GM19240 (cell line): Measurements from ENCODE around the gene HLA-A.

Source experiments
- DNase-seq: peaks from one replicate; pipeline ENCODE4 v3.0.0; 2011; ENCODE audit warnings: low spot score; ENCODE audit not compliant: insufficient read length

Gene HLA-A

DNA sequence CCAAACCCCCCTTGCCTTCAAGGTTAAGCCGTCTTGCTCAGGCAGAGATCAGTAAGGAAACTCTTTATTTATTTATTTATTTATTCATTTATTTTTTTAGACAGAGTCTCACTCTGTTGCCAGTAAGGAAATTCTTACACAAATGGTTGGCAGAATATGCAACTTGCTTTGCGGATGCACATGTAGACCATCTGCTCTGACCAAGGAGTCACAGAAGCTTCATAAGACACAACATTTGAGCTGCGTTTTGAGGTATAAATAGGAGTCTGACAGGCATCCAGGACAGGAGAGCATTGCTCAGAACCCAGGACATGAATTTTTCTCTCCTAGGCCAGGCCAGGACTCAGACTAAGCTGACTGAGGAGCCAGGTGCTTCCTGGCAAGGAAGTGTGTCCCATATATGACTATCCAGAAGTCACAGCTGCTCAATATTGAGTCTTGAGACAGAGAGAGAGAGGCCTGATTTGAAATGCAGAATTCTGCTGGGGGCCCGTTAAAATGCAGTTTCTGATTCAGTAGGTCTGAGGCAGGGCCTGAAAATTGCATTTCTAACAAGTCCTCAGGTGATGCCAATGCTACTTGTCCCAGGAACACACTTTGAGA is 43.9 kb downstream of the HLA-A start:
- no peak for DNase-seq

DNA sequence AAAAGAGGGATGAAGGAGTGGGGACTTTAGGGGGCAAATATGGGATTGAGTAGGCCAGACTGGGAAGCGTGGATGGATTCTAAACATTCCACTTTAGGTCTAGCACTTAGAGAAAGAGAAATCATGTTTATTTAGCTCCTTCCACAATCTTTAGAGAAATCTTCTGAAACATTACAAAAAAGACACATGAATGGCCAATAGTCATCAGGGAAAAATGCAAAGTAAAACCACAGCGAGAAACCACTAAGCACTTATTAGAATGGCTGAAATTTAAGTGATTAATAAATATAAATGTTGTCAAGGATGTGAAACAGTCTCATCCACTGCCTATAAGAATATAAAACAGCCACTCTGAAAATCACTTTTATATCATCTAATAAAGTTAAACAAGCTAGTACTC is 46.9 kb downstream of the HLA-A start:
- no peak for DNase-seq

DNA sequence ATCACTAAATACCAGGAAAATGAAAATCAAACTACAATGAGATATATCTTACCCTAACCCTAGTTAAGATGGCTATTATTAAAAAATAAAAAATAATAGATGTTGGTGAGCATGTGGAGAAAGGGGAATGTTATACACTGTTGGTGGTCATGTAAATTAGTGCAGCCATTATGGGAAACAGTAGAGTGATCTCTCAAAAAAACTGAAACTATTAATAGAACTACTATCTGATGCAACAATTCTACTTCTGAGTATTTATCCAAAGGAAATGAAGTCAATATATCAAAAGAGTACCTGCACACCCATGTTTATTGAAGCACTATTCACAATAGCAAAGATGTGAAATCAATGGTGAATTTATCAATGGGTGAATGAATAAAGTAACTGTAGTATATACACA is 48.6 kb downstream of the HLA-A start:
- no peak for DNase-seq

DNA sequence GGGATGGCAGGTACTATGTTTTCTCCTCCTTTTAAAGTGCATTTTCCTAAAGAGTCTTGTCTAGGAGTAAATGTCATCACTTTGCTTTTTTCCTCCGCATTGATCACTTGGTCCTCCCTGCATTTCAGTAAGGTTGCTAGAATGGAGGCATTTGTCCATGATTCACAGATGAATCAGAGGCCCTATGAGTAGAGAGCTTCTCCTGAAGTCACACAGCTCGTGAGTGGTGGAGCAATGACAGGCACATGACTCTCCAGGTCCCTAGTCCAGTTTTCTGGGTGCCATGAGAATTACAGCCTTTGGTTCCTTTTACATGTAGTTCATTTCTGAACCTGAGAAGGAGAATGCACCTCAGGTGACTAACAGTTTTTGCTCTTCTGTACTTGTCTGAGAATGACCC is 50.5 kb downstream of the HLA-A start:
- DNase-seq, result no peak

DNA sequence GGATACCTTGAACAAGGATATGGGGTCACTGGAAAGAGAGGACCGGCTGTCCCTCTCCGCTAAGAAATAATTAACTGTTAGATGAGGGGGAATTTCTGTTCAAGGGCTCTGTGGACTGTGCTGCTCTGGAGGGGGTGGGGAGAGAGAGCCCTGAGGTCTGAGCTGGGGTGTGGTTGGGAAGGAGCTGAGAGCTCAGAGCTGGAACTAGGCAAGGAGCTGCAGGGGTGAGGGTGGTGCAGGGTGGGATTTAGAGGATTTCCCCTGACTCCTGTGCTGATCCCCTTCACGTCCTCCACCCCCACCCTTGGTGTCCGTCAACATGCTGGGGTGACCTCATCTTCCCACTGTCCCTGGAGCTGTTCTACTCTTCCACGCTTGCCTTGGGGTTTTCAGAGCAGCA is 52.5 kb downstream of the HLA-A start:
- no peak for DNase-seq

DNA sequence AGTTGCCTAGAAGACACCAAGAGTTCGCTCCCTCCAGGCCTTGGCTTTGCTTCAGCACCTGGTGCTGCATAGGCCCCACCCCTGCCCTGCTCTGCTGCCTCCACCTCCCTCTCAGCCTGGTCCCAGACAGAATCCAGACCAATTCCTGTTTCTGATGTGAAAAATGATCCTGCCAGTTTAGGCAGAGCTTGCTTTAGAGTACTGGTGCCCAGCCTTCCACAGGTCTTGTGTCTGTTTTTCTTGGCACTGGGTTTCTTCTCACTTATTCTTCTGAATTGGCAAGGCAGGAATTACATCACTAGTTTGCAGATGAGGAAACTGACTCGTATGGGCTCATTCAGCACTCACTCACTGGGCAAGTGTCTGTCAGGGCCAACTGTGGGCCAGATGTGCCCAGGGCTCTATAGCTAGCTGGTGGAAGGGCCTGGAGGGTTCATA is 53.0 kb downstream of the HLA-A start:
- DNase-seq, result no peak
